GM18502 (cell line): ENCODE measurements around the gene CNTN2.

Source experiments
- ATAC-seq: cut with Tn5 transposase; IDR thresholded peaks from one replicate; pipeline ENCODE4 v1.9.1; 2021; ENCODE audit warnings: mild to moderate bottlenecking; ENCODE audit not compliant: unreplicated experiment, poor library complexity

CNTN2 gene

GRCh38 chr1:205042911-205043806 lies at the start of gene CNTN2:
Gene CNTN2, plus strand, starts transcription at chr1:205043212. Its CDS starts 9,974 bp downstream, at chr1:205053186.
- ATAC-seq, result no peak

- no peak for ATAC-seq
Observed at GRCh38 chr1:204994086-204994862, 48.7 kb upstream of the CNTN2 start.

- no peak for ATAC-seq
Observed at GRCh38 chr1:204996981-204997380, 46.0 kb upstream of the CNTN2 start.

- ATAC-seq, result no peak
Observed at GRCh38 chr1:204997591-204998355, 45.2 kb upstream of the CNTN2 start.

- ATAC-seq, result no peak
Observed at GRCh38 chr1:205001162-205001561, 41.9 kb upstream of the CNTN2 start.

- ATAC-seq, result no peak
Observed at GRCh38 chr1:205002705-205003104, 40.3 kb upstream of the CNTN2 start.

- ATAC-seq, result no peak
Observed at GRCh38 chr1:205003358-205004131, 39.5 kb upstream of the CNTN2 start.

- no peak for ATAC-seq
Observed at GRCh38 chr1:205004351-205004750, 38.7 kb upstream of the CNTN2 start.

- ATAC-seq, result no peak
Observed at GRCh38 chr1:205008896-205009295, 34.1 kb upstream of the CNTN2 start.

- ATAC-seq, result no peak
Observed at GRCh38 chr1:205009670-205010069, 33.3 kb upstream of the CNTN2 start.

GRCh38 chr1:205012391-205013140 lies 30.4 kb upstream of the CNTN2 start:
- no peak for ATAC-seq

- no peak for ATAC-seq
Observed at GRCh38 chr1:205013683-205014367, 29.2 kb upstream of the CNTN2 start.

GRCh38 chr1:205014783-205015182 lies 28.2 kb upstream of the CNTN2 start:
- ATAC-seq, result no peak

GRCh38 chr1:205015241-205015640 lies 27.8 kb upstream of the CNTN2 start:
- no peak for ATAC-seq

- no peak for ATAC-seq
Observed at GRCh38 chr1:205016075-205016474, 26.9 kb upstream of the CNTN2 start.

GRCh38 chr1:205016584-205016983 lies 26.4 kb upstream of the CNTN2 start:
- ATAC-seq, result no peak

- no peak for ATAC-seq
Observed at GRCh38 chr1:205017001-205017400, 26.0 kb upstream of the CNTN2 start.

- no peak for ATAC-seq
Observed at GRCh38 chr1:205017766-205018165, 25.2 kb upstream of the CNTN2 start.

- no peak for ATAC-seq
Observed at GRCh38 chr1:205018381-205018780, 24.6 kb upstream of the CNTN2 start.
